SK-N-SH (cell line): Measurements from ENCODE around the gene PTPN4.

Source experiments
- CTCF ChIP-seq: fragments of 200-600 bp; sonication (generic); IDR thresholded peaks from 2 replicates; pipeline ENCODE4 v1.6.1; 2017; ENCODE audit warnings: antibody characterized with exemption, mild to moderate bottlenecking, moderate library complexity
- EP300 ChIP-seq, 2 experiments: IDR thresholded peaks; 2 replicates each; pipeline versions ENCODE4 v1.4.0 to v1.6.1; 2012; ENCODE audit warnings: borderline replicate concordance in 1 of 2, low read depth in 1 of 2, low read length in 1 of 2
- FOXM1 ChIP-seq: IDR thresholded peaks from 2 replicates; pipeline ENCODE4 v1.4.0; 2012; ENCODE audit warnings: low read depth, mild to moderate bottlenecking
- MAX ChIP-seq: IDR thresholded peaks from 2 replicates; pipeline ENCODE4 v1.4.0; 2012; ENCODE audit warnings: low read depth
- POLR2AphosphoS5 ChIP-seq: IDR thresholded peaks from 2 replicates; pipeline ENCODE4 v1.6.1; 2012; ENCODE audit warnings: low read depth, low read length
- SIN3A ChIP-seq: IDR thresholded peaks from 2 replicates; pipeline ENCODE4 v1.6.1; 2012; ENCODE audit warnings: low read depth, mild to moderate bottlenecking, low read length, moderate library complexity, borderline replicate concordance
- TCF12 ChIP-seq: IDR thresholded peaks from 2 replicates; pipeline ENCODE4 v1.4.0; 2012
- YY1 ChIP-seq: IDR thresholded peaks from 2 replicates; pipeline ENCODE4 v1.4.0; 2012; ENCODE audit warnings: low read depth, mild to moderate bottlenecking
- ZBTB33 ChIP-seq: IDR thresholded peaks from 2 replicates; pipeline ENCODE4 v1.4.0; 2012; ENCODE audit warnings: low read depth, borderline replicate concordance

GRCh38 chr2:119760956-119761275 lies 1.2 kb downstream of the PTPN4 start:
- TF ChIP-seq CTCF (no peak), ZBTB33 (no peak), FOXM1 (no peak), SIN3A (no peak), EP300 (IDR thresholded peaks at IDR 0.05; ENCODE audit: borderline replicate concordance in 1 of 2, low read depth in 1 of 2, low read length in 1 of 2) (no peak), TCF12 (no peak), MAX (no peak), YY1 (no peak), POLR2AphosphoS5 (no peak)
